A673 (cell line): ENCODE results near the gene ADRA2C.

ENCODE experiments used
- EZH2 ChIP-seq: fragments of 200-600 bp; sonication (generic); IDR thresholded peaks from 2 replicates; pipeline ENCODE4 v1.6.1; 2017; ENCODE audit warnings: borderline replicate concordance, low read depth, mild to moderate bottlenecking, mixed read lengths, antibody characterized with exemption, low read length; ENCODE audit not compliant: poor library complexity, severe bottlenecking
- TF ChIP-seq, protein P1 (sequence below): fragments of 300-800, 200-600 bp; sonication (generic); conservative IDR thresholded peaks from 2 replicates; pipeline ENCODE4 v1.5.1; 2017; ENCODE audit warnings: low read depth, mild to moderate bottlenecking, antibody characterized with exemption, low read length, moderate library complexity, mixed read lengths

DNA sequence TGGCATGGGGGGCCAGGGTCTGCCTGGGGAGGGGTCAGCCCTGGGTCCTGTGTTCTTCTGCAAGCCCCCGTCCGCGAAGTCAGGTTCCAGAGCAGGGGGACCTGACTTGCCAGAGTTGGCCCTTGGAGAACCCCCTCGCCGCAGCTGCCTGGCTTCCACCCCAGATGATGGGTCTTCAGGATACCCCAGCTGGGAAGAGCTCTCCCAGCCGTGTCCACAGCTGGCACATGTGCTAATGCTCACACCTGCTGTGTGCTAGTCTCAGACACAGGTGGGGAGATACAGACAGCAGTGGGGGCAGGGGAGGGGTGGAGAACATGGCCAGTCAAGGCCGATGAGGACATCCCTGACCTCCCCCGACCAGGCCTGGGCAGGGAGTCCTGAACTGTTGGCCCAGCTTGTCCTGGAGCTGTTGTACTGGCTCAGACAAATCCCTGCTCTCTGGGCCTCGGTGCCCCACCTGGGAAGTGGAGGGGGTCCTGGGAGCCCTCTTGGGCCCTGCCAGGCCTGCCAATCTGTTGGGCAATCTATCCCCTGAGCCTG is 3.5 kb downstream of the ADRA2C start:
- TF ChIP-seq, protein P1, sequence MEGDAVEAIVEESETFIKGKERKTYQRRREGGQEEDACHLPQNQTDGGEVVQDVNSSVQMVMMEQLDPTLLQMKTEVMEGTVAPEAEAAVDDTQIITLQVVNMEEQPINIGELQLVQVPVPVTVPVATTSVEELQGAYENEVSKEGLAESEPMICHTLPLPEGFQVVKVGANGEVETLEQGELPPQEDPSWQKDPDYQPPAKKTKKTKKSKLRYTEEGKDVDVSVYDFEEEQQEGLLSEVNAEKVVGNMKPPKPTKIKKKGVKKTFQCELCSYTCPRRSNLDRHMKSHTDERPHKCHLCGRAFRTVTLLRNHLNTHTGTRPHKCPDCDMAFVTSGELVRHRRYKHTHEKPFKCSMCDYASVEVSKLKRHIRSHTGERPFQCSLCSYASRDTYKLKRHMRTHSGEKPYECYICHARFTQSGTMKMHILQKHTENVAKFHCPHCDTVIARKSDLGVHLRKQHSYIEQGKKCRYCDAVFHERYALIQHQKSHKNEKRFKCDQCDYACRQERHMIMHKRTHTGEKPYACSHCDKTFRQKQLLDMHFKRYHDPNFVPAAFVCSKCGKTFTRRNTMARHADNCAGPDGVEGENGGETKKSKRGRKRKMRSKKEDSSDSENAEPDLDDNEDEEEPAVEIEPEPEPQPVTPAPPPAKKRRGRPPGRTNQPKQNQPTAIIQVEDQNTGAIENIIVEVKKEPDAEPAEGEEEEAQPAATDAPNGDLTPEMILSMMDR: no peak
- TF ChIP-seq EZH2: no peak
